COR-L47 (cell line): ENCODE measurements around the gene PRKCB.

Source experiments
- DNase-seq: peaks from one replicate; lab custom pipeline; 2025; lab: John Stamatoyannopoulos, UW

PRKCB gene

DNA sequence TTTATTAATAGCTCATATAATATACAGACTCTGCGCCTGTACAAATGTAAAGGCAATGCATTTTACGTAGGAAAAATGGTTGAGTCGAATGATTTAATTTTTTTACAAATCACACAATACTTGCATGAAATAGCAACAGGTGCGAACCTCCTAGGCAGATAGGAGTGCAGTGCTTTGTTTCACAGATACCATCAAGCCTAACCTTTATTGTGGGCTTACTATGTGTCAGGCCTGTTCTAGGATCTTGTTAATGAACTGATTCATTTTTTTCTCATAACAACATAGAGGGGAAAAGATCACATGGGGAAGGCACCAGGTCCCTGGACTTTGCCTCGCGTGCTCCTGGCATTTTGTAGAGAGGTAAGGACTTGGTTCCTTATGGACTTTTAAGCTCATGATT lies 107.8 kb downstream of the PRKCB start:
- DNase-seq: no peak

DNA sequence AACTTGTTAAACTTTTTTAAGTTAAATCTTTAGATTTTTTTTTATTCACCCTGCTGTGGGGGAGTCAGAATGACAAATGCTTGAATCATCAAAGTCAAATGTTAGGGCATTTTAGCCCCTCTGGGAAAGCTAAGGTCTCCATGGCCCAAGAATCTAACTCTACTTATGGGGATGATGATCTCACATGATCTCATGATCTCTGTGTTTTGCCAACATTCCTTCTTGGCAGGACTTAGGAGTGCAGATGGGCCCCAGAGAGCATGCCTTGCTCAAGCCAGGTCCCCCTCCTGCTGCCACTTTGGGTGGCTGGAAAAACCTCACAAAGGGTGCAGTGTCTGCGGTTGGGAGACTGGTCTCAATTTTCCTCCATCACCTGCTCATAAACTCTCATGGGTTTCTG lies 108.6 kb downstream of the PRKCB start:
- no peak for DNase-seq

DNA sequence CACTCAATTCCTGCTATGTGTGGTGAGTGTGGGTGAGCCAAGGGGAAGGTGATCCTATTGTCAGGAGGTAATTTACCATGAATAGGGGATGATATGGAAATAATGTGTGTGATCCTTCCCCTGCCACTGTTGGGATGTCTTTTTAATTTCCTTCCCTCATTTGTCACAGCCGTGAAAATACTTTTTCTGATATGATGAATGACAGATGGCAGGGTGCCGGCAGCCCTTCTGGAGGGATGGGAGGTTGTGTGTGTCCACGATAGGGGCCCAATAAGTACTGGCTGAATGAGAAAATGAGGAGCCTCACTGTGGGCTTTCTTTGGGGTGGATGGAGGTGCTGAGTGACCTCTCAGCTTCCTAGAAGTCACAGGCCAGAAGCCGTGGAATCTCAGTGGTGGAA lies 109.5 kb downstream of the PRKCB start:
- no peak for DNase-seq

DNA sequence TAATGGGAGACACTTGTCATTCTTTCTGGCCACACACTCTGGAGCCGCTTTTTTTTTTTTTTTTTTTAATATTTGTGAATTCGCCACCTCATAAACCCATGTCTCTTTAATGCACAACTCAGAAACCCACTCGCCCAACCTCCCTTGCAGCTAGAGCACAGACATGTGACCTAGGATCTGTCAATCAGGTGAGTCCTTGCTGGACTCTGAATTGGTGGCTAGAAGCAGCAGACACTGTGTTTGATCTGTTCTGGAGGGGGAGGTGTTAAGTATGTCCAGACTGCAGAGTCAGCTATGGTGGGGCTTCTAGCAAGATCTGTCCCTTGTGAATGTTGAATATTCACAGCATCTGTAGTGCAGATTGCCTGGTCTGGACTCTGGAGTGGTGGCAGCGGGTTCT lies 112.1 kb downstream of the PRKCB start:
- DNase-seq: no peak

DNA sequence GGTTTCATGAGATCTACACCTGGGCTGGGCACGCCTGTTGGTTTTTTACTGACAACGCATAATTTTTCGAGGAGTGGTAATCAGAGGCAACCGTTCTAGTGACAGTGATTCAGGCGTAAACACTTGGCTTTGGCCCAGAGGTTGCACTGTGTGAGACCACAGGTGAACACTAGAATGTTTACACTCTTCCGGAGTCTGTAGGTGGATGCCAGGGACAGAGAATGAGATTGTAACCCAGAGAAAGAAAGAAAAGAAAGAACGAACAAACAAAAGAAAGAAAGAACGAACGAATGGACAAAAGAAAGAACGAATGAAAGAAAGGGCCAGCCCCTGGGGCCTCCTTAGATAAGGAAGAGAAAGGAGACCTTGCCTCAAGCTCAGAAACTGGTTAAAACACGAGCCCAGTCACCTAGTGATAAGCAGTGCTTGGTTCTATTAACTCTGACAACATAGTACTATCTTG lies 113.2 kb downstream of the PRKCB start:
- no peak for DNase-seq

DNA sequence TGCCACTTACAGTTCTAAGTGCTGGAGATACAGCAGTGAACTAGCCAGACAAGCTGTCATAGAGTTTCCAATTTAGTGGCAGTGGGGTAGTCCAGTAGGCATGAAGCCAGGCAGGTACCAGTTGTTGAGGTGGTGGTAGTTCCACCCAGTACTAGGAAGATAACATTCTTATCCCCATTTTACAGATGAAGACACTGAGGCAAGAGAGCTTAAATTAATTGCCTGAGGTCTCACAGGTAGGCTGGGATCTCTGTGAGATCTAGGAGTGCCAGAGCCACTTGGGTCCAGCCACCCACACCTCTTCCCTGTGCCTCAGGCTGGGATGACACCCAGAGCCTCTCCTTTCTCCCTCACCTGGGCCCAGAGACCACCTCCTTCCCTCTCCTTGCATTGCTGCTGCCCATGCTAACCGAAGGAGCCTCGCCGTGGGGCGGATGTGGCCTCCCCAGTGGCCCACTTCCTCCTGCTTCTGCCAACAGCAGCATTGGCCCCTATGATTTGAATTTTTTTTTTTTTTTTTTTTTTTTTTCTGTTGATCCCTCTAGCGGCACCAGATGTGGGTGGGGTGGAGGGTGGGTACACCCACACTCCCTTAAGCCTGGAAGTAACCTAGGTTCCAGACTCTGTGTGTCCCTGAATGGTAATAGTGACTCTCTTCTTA lies 114.0 kb downstream of the PRKCB start:
- DNase-seq: no peak

DNA sequence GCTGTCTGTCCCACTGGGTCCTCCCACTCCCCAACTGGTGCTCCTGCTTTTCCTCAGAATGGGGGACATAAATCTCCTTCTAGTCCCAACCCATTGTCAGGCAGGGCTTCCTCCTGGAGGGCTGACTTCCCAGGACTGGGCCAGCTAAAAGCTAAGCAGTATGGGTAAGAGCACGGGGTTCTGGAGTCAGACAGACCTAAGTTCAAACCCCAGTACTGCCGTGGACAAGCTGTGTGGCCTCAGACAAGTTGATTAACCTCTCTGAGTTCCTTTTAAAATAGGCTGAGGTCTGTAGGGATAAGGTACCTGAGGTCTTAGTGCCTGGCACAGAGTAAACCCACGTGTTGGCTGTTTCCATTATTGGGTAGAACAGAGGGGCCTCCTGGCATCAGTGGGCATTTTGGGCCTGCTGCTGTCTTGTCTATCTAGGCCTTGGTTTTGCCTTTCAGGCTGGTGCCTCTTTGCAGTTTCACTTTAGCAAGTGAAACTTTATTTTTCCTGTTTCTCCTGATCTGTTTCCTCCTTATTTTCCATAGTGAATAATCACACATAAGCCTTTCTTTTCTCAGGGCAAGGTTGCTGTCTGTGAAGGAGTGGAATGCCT lies 114.6 kb downstream of the PRKCB start:
- no peak for DNase-seq

DNA sequence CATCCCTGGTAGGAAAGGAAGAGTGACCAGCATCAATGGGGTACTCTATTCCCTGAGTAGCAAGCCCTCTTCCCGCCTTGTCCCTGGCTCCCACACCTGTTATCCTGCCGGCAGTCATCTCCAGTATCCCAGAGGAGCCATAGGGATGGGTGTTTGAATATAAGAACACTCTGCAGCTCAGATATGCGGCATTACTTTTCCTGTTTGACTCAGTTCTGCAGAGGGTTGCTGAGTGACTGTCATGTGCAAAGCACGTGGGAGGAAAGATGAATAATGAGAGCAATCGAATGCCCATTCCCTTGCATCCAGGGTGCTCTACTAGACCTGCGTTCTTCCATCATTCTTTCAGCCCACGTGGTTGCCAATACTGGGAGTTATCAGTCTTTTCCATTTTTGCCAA lies 115.1 kb downstream of the PRKCB start:
- no peak for DNase-seq

DNA sequence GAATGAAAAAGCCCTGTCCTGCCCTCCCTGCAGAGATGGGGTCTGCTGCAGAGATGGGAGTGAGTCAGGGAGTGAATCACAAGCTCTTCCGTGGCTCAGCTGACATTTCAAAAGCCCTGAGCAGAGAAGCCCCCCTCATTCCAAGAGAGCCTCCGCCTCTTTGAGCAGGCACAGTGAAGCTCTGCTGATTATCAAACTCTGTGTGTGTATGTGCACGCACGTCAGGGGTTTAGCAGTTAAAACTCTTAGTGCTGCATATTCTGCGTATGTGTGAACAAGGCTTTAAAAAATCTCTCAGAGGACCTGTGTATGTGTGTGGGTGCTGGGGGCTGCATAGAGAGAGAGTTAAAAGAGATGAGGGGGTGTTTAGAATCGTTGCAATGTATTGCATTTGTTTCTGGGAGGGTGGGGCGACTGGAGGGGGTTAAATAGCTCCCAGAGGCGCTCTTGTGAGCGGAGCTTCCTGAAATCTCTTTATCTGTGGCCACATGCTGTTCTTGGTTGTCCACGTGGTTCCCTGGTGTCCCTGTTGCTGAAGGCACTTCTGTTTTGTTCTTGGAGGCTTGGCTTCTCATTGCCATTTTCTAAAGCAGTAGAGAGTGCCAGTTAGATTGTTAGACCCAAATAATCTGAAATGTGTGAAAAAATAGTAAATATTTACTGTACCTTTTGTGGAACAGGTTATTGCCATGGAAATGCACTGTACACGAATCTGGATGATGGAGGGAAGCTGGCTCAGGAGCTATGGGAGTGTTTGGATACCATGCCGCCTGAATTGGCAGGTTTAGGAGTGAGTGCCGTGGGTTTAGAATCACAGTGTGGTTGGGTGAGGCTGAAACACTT lies 116.6 kb downstream of the PRKCB start:
- DNase-seq: no peak

DNA sequence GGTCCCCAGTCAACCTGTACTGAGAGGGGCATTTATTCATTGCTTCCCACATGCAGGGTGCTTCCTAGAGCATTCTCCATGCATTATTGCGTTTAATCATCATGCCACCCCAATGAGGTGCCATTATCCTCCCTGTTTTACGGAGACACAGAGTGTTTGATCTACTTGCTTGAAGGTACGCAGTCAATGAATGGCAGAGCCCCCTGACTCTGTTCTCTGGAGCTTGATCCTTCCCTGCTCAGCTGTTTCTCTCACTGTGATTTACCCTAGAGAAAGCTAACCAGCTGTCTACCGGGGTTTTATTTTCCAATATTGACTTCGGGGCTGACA lies 117.2 kb downstream of the PRKCB start:
- no peak for DNase-seq

DNA sequence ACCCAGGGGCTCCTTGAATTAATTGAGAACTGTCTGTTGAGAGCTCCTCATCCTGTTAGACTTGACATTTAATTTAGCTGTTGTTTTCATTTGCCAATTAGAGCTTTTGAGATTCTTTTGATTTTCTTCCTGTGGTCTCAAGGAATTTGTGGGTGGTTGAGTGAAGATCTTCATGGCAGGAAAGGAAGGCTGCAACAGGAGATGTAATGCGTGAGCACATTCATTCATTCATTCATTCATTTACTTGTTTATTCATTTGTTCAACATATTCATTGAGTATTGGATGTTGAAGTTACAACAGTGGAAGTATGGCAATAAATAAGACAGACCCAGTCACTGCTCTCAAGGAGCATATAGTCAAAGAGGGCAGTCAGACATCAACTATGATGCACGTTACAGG lies 117.7 kb downstream of the PRKCB start:
- no peak for DNase-seq

DNA sequence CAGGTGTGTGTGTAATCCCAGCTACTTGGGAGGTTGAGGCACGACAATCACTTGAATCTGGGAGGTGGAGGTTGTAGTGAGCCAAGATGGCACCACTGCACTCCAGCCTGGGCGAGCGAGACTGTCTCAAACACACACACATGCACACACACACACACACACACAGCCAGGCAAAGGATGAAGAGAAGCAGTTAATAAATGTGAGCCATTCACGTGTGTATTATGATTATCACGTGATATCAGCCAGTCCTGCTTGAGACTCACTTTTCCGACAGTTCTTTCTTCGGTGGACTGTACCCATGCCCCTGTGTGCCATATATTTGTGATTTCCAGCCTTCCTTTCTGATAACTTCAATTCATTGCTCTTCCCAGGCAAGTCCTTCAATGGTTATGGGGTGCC lies 119.3 kb downstream of the PRKCB start:
- no peak for DNase-seq

DNA sequence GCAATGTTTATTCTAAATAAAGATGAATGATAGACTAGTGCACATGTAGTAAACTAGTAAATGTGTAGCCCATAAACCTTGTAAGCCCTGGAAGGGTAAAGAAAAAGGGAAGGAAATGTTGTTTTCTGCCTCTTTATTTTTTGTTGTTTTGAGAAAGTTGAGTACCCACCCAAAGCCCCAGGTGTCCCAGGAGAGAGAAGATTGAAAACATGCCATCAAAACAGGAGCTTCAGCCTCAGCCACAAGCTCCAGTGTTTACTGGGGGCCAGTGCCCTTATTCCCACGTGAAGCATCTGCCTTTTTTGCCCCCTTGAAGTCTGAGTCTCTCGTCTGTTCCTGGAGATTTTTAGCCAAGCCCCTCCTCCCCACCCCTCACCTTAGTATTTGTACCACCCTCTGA lies 121.5 kb downstream of the PRKCB start:
- DNase-seq: no peak

DNA sequence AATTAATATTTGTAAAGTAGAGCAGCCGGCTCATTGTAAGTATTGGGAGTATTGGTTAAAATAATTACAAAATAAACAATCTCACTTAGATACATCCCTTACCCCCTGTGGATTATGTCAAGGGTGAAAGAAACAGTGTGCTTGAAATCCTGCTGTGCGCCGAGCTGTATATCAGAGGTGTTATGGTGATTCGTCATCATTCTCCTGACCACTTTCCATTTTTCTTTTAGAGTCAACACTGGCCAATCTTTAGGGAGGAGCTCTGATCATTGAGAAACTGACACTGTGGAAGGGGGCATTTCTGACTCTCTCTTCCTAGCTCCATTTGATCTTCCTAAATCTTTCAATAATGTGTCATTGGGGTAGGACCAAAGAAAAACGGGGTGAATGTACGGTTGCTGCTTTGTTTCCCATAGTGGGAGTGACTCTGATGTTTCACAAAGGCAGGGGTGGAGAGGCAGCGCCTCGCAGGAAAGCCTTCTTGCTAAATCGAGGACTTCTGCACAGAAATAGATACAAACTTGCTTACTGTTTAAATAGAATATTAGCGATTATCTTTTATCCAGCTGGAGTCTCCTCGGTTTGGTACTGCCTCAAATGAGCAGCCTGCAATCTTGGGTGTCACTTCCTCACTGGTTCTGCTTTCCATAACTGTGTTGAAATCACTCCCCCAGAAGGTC lies 123.4 kb downstream of the PRKCB start:
- no peak for DNase-seq

DNA sequence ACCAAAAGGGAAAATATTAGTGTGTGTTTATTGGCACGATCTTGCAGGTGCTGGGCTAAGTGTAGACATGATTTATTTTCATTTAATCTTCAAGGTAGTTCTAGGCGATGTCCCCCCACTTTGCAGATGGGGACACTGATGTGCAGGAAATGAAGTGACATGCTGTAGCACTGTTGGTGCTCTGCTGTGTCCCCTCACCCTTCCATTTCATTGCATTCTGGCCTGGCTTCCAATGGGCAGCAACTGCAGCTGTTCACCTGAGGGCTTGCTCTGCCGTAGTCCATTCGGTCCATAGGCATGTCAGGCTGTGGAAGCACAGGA lies 123.9 kb downstream of the PRKCB start:
- DNase-seq: no peak

DNA sequence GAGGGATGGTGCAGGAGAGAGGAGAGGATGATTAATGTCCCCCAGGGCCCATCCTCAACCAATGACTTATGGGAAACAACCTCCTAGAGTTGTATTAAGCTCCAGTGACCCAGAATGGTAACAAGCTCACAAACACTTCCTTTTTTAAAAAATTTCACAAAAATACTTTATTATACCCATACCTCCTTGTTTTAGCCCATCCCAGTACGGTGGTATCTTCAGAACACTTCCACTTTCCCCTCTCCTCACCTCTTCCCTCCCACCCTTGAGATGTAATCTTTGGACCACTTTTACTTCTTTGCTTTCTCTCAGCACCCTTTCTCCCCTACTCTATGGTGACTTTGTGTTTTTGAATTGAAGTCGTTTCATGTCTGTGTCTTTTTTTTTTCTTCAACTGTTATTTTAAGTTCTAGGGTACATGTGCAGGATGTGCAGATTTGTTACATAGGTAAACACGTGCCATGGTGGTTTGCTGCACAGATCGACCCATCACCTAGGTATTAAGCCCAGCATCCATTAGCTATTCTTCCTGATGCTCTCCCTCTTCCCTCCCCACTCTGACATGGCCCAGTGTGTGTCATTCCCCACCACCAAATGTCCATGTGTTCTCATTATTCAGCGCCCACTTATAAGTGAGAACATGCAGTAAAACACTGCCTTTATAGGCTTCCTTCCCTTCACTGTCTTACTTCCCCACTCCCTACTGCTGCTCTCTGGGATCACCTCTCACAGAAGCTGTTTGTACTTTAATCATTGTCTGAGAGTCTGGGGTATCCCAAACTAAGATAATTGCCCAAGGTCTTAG lies 124.5 kb downstream of the PRKCB start:
- no peak for DNase-seq

DNA sequence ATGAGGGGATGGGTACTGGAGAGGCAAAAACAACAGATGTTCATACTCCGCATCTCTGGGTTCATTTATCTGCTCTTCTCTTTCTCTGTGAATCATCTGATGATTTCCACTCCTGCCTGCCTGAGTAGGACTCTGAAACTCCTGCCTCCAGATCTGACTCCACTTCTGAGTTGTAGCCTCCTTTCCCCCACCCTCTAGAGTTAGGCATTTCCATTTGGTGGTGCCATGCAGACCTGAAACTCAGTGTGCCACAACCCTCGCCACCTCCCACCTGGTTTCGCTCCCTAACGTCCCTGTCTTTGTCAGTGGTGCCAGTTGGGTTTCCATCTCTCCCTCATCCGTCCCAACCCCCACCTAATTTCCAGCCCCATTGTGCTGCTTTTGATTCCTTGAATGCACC lies 126.2 kb downstream of the PRKCB start:
- no peak for DNase-seq

DNA sequence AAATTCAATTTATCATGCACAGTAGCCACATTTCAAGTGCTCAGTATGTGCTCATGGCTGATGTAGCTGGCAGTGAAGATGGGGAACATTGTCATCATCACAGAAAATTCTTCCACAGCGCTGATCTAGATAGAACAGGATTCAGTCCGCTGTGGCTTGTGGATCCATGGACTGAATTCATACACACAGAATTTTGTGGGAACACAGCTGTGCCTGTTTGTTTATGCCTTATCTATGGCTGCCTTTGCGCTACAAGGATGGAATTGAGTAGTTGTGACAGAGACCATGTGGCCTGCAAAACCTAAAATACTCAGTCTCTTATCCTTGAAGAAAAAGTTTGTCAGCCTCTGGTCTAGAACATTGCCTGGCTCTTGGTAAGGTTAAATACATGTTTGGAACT lies 128.4 kb downstream of the PRKCB start:
- DNase-seq: no peak

DNA sequence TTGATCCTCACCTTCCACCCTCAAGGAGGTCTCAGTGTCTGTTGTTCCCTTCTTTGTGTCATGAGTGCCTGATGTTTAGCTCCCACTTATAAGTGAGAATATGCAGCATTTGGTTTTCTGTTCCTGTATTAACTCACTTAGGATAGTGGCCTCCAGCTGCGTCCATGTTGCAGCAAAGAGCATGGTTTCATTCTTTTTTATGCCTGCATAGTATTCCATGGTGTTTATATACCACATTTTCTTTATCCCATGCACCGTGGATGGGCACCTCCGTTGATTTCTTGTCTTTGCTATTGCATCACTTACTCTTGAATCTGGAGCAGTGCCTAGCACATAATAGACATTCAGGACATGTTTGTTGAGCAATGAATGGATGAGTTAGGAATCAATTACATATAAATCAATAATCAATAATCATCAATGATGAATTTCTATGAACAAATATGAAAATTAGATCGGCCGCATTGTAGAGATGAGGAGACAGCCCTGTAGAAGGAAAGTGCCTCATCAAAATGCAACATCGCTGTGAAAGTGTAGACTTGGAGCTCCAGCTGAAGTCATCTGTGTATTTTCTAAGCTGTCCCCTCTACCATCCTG lies 129.5 kb downstream of the PRKCB start:
- no peak for DNase-seq

DNA sequence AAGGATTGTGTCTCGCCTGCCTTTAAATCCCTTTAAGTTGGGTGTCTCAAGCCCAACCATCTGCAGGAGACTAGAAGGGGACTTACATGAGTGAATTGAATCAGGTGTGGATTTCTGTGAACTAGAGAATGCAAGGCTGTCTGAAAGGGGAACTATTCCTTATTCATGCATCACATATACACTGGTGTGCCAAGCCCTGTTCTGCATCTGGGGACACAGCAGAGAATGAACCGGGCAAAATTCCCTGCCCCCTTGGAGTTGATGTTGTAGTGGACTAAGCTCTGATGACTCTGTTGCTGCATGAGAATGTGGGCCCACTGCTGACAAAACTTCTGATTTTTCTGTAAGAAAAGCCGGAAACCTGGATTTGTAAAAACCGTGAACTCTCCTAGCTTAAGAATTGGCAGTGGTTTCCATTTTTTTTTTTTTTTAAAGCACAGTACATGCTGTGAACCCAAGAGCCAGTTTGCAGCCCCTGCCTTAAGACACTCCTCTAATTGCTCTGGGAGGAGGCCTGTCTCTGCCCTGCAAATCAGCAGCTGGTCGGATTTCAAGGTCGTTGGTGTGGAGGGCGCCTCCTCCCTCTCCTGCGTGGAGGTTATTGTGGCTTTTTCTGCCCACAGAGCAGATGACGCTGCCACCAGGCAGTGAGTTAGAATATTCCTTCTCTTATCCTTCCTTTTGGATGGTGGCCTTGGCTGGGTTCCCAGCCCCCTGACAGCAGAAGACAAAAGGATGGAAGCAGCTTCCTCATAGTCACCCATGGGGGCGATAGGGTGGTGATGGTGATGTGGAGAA lies 131.0 kb downstream of the PRKCB start:
- no peak for DNase-seq

DNA sequence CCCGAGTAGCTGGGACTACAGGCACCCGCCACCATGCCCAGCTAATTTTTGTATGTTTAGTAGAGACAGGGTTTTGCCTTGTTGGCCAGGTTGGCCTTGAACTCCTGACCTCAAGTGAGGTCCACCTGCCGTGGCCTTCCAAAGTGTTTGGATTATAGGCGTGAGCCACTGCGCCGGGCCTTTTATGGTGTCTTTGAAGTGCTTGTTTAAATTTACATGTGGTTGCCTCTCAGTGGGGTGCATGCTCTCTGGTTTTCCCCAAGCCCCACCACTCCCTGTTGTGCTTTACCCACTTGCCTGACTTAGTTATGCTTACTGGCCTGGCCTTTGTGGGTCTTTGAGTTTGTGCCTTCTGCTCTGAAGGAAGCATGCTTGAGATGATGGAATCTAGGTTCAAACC lies 132.0 kb downstream of the PRKCB start:
- DNase-seq: no peak
